GM19438 (cell line): Measurements from ENCODE around the gene KCNQ1.

Experiments used
- ATAC-seq: cut with Tn5 transposase; IDR thresholded peaks from one replicate; pipeline ENCODE4 v1.9.1; 2021; ENCODE audit warnings: low read depth; ENCODE audit not compliant: unreplicated experiment

KCNQ1 gene

GRCh38 chr11:2794046-2794967, 349.5 kb downstream of the KCNQ1 start:
- no peak for ATAC-seq

- no peak for ATAC-seq
Measured at GRCh38 chr11:2794968-2795322, 350.1 kb downstream of the KCNQ1 start.

- ATAC-seq: no peak
Measured at GRCh38 chr11:2795491-2795991, 350.7 kb downstream of the KCNQ1 start.

GRCh38 chr11:2796091-2796490, 351.3 kb downstream of the KCNQ1 start:
- ATAC-seq: no peak

GRCh38 chr11:2796508-2797113, 351.8 kb downstream of the KCNQ1 start:
- ATAC-seq: no peak

GRCh38 chr11:2797121-2797711, 352.4 kb downstream of the KCNQ1 start:
- ATAC-seq: no peak

GRCh38 chr11:2797741-2798361, 353.0 kb downstream of the KCNQ1 start:
- no peak for ATAC-seq

- ATAC-seq: no peak
Measured at GRCh38 chr11:2798951-2799761, 354.3 kb downstream of the KCNQ1 start.

GRCh38 chr11:2799881-2800654, 355.3 kb downstream of the KCNQ1 start:
- ATAC-seq: no peak

- no peak for ATAC-seq
Measured at GRCh38 chr11:2800655-2801531, 356.1 kb downstream of the KCNQ1 start.

- ATAC-seq: no peak
Measured at GRCh38 chr11:2801711-2802388, 357.0 kb downstream of the KCNQ1 start.

GRCh38 chr11:2802389-2803185, 357.8 kb downstream of the KCNQ1 start:
- no peak for ATAC-seq

GRCh38 chr11:2803186-2804091, 358.6 kb downstream of the KCNQ1 start:
- no peak for ATAC-seq

- ATAC-seq: no peak
Measured at GRCh38 chr11:2804189-2804588, 359.4 kb downstream of the KCNQ1 start.

- ATAC-seq: no peak
Measured at GRCh38 chr11:2804701-2805387, 360.0 kb downstream of the KCNQ1 start.
